H1 (cell line): ENCODE measurements around the gene ZNF45. TPM values are rescaled to one million over a fixed set of nuclear protein-coding genes. Genes with fewer than 3 reads are reported as not detected.

Source experiments
- CTCF ChIA-PET: fragments of 300-600 bp; sonication (Branson Sonifier 250); formaldehyde crosslinking; loops from one replicate; lab custom pipeline; 2021; ENCODE audit not compliant: partially characterized antibody; lab: Charles Lee
- POLR2A ChIA-PET: fragments of 300-600 bp; sonication (Branson Sonifier 250); formaldehyde crosslinking; loops from one replicate; lab custom pipeline; 2021; ENCODE audit warnings: inconsistent platforms; ENCODE audit not compliant: partially characterized antibody; lab: Charles Lee
- DNase-seq, 2 experiments: peaks; one replicate each; pipeline versions ENCODE4 v3.0.0 to v3.0.0-alpha.2; 2010 to 2022; ENCODE audit warnings: low spot score in 2 of 2, low read depth in 1 of 2, mixed read lengths in 1 of 2
- FAIRE-seq: peaks from 2 replicates; lab custom pipeline; 2011; peaks lifted over from hg19 to GRCh38; lab: Jason Lieb, UNC
- H2AFZ ChIP-seq: 2 replicates; pipeline ENCODE4 v1.8.1; 2012; ENCODE audit warnings: low read length, inconsistent platforms
- H2AK5ac ChIP-seq: 2 replicates; pipeline ENCODE4 v1.6.1; 2013; ENCODE audit warnings: low read depth, low read length
- H2BK120ac ChIP-seq: replicated peaks from 2 replicates; pipeline ENCODE3; 2013; ENCODE audit warnings: low read depth, low read length, inconsistent platforms
- H2BK12ac ChIP-seq: 2 replicates; pipeline ENCODE4 v1.6.1; 2013; ENCODE audit warnings: low read depth, low read length
- H2BK15ac ChIP-seq: 2 replicates; pipeline ENCODE4 v1.6.1; 2013; ENCODE audit warnings: low read length
- H2BK20ac ChIP-seq: 2 replicates; pipeline ENCODE4 v1.6.1; 2013; ENCODE audit warnings: low read length
- H2BK5ac ChIP-seq: 2 replicates; pipeline ENCODE4 v1.6.1; 2013; ENCODE audit warnings: low read depth, low read length
- H3K14ac ChIP-seq: 2 replicates; pipeline ENCODE4 v1.6.1; 2013; ENCODE audit warnings: inconsistent platforms; ENCODE audit not compliant: insufficient read length
- H3K18ac ChIP-seq: 2 replicates; pipeline ENCODE4 v1.6.1; 2013; ENCODE audit warnings: low read length; ENCODE audit errors: extremely low read depth
- H3K23ac ChIP-seq: 2 replicates; pipeline ENCODE4 v1.6.1; 2013; ENCODE audit warnings: inconsistent platforms; ENCODE audit not compliant: insufficient read length
- H3K23me2 ChIP-seq: 2 replicates; pipeline ENCODE4 v1.6.1; 2013; ENCODE audit warnings: low read depth, low read length
- H3K27ac ChIP-seq: 2 replicates; pipeline ENCODE4 v1.6.1; 2011; ENCODE audit warnings: low read depth, low read length, inconsistent platforms
- H3K27me3 ChIP-seq, 4 experiments: replicated peaks in 1 of 4; 1 replicate in 1 of 4; 2 replicates in 3 of 4; pipeline versions ENCODE4 v1.6.1 to v1.8.1; 2011 to 2013; ENCODE audit warnings: low read length in 3 of 4, mild to moderate bottlenecking in 3 of 4, inconsistent platforms in 2 of 4, mixed read lengths in 2 of 4, moderate library complexity in 1 of 4; ENCODE audit not compliant: control insufficient read depth in 3 of 4, insufficient read depth in 3 of 4; ENCODE audit errors: extremely low read depth in 1 of 4
- H3K36me3 ChIP-seq, 4 experiments: 2 replicates each; pipeline versions ENCODE4 v1.6.1 to v1.8.1; 2011 to 2013; ENCODE audit warnings: mild to moderate bottlenecking in 4 of 4, low read length in 3 of 4, moderate library complexity in 2 of 4, control low read depth in 1 of 4, inconsistent platforms in 1 of 4; ENCODE audit not compliant: insufficient read depth in 4 of 4, control insufficient read depth in 2 of 4
- H3K4ac ChIP-seq: replicated peaks from 2 replicates; pipeline ENCODE3; 2013; ENCODE audit warnings: low read length, low read depth, mixed read lengths, inconsistent platforms; ENCODE audit not compliant: insufficient read length
- H3K4me1 ChIP-seq, 4 experiments: replicated peaks in 1 of 4; 1 replicate in 1 of 4; 2 replicates in 3 of 4; pipeline versions ENCODE4 v1.6.1 to v1.8.1; 2011 to 2013; ENCODE audit warnings: low read length in 3 of 4, inconsistent platforms in 2 of 4, mixed read lengths in 1 of 4; ENCODE audit not compliant: insufficient read depth in 4 of 4, control insufficient read depth in 3 of 4
- H3K4me2 ChIP-seq, 2 experiments: 2 replicates each; pipeline versions ENCODE4 v1.6.1 to v1.8.1; 2011 to 2013; ENCODE audit warnings: low read depth in 2 of 2, low read length in 2 of 2, control low read depth in 1 of 2, inconsistent platforms in 1 of 2, mild to moderate bottlenecking in 1 of 2; ENCODE audit not compliant: insufficient read depth in 1 of 2
- H3K4me3 ChIP-seq, 4 experiments: fragments of 200-600, 300-600 bp in 1 of 4; sonication (generic), shearing (Covaris generic), sonication (Bioruptor Twin) in 1 of 4; 2 replicates each; pipeline versions ENCODE4 v1.5.1 to v1.8.1; 2011 to 2016; ENCODE audit warnings: low read length in 4 of 4, low read depth in 3 of 4, control low read depth in 2 of 4, inconsistent platforms in 2 of 4, mild to moderate bottlenecking in 2 of 4, mixed read lengths in 1 of 4, moderate library complexity in 1 of 4; ENCODE audit not compliant: insufficient read depth in 2 of 4; ENCODE audit errors: extremely low read depth in 1 of 4
- H3K56ac ChIP-seq: replicated peaks from 2 replicates; pipeline ENCODE3; 2013; ENCODE audit warnings: low read depth, mild to moderate bottlenecking, mixed read lengths, low read length, inconsistent platforms; ENCODE audit not compliant: insufficient read length
- H3K79me1 ChIP-seq: 2 replicates; pipeline ENCODE4 v1.6.1; 2013; ENCODE audit warnings: low read depth, low read length, control low read depth
- H3K79me2 ChIP-seq, 2 experiments: 2 replicates each; pipeline versions ENCODE4 v1.6.1 to v1.8.1; 2012 to 2013; ENCODE audit warnings: low read length in 2 of 2, mild to moderate bottlenecking in 2 of 2, inconsistent platforms in 1 of 2; ENCODE audit not compliant: insufficient read depth in 2 of 2, control insufficient read depth in 1 of 2
- H3K9ac ChIP-seq, 4 experiments: replicated peaks in 1 of 4; 1 replicate in 1 of 4; 2 replicates in 3 of 4; pipeline versions ENCODE4 v1.6.1 to v1.8.1; 2011 to 2013; ENCODE audit warnings: low read depth in 3 of 4, low read length in 3 of 4, control low read depth in 2 of 4, mild to moderate bottlenecking in 2 of 4, moderate library complexity in 2 of 4, inconsistent platforms in 1 of 4; ENCODE audit errors: extremely low read depth in 1 of 4
- H3K9me3 ChIP-seq, 2 experiments: 2 replicates each; pipeline versions ENCODE4 v1.6.1 to v1.8.1; 2012 to 2013; ENCODE audit warnings: mild to moderate bottlenecking in 2 of 2, moderate library complexity in 2 of 2, control low read depth in 1 of 2, inconsistent platforms in 1 of 2, low read depth in 1 of 2, low read length in 1 of 2, mixed read lengths in 1 of 2; ENCODE audit not compliant: insufficient read depth in 2 of 2
- H4K20me1 ChIP-seq, 2 experiments: replicated peaks in 1 of 2; 2 replicates each; pipeline versions ENCODE3 to v1.8.1; 2011 to 2013; ENCODE audit warnings: inconsistent platforms in 2 of 2, low read length in 2 of 2, mild to moderate bottlenecking in 1 of 2; ENCODE audit not compliant: insufficient read depth in 2 of 2, control insufficient read depth in 1 of 2
- H4K5ac ChIP-seq: 2 replicates; pipeline ENCODE4 v1.6.1; 2013; ENCODE audit warnings: low read length, low read depth, mixed read lengths, inconsistent platforms; ENCODE audit not compliant: insufficient read length
- H4K8ac ChIP-seq: 2 replicates; pipeline ENCODE4 v1.8.0; 2013; ENCODE audit warnings: mild to moderate bottlenecking, moderate library complexity, low read length, inconsistent platforms; ENCODE audit not compliant: insufficient read depth; ENCODE audit errors: extremely low read depth
- H4K91ac ChIP-seq: replicated peaks from 2 replicates; pipeline ENCODE3; 2013; ENCODE audit warnings: low read length, mixed read lengths, inconsistent platforms; ENCODE audit not compliant: insufficient read length
- ATF2 ChIP-seq: IDR thresholded peaks from 2 replicates; pipeline ENCODE4 v1.6.1; 2012; ENCODE audit warnings: low read length, inconsistent platforms
- CBX5 ChIP-seq: fragments of 300-800, 300-1000 bp; sonication (generic); IDR thresholded peaks from 2 replicates; pipeline ENCODE4 v1.7.1; 2016; ENCODE audit warnings: antibody characterized with exemption, low read length, low read depth
- KDM5A ChIP-seq: fragments of 200-600 bp; IDR thresholded peaks from 2 replicates; pipeline ENCODE4 v1.7.1; 2012; ENCODE audit warnings: mild to moderate bottlenecking, low read length, inconsistent platforms, mixed read lengths
- PHF8 ChIP-seq: fragments of 200-600 bp; sonication (generic); conservative IDR thresholded peaks from 2 replicates; pipeline ENCODE4 v1.7.1; 2012; ENCODE audit warnings: low read depth, mild to moderate bottlenecking, inconsistent platforms, low read length, moderate library complexity
- POLR2AphosphoS5 ChIP-seq: IDR thresholded peaks from 2 replicates; pipeline ENCODE4 v1.6.1; 2011; ENCODE audit warnings: low read depth, low read length
- SIX5 ChIP-seq: IDR thresholded peaks from 2 replicates; pipeline ENCODE4 v1.6.1; 2011; ENCODE audit warnings: mild to moderate bottlenecking, low read depth, low read length
- SP2 ChIP-seq: IDR thresholded peaks from 2 replicates; pipeline ENCODE4 v1.6.1; 2012; ENCODE audit warnings: mild to moderate bottlenecking, low read length, inconsistent platforms
- SP4 ChIP-seq: IDR thresholded peaks from 2 replicates; pipeline ENCODE4 v1.6.1; 2012; ENCODE audit warnings: low read length, inconsistent platforms
- SUZ12 ChIP-seq: fragments of 200-600 bp; sonication (generic); IDR thresholded peaks from 2 replicates; pipeline ENCODE4 v1.6.1; 2012; ENCODE audit warnings: mild to moderate bottlenecking, inconsistent platforms, low read length, moderate library complexity, mixed read lengths
- WGBS, 2 experiments: shearing (Covaris generic) in 1 of 2; methylation state at CpG; one replicate each; pipeline versions ENCODE4 v1.1.6 to v1.1.7; 2013 to 2015; ENCODE audit warnings: low lambda C conversion rate in 2 of 2, mixed read lengths in 2 of 2, inconsistent platforms in 1 of 2, low coverage in 1 of 2, missing lambda C conversion rate in 1 of 2; ENCODE audit not compliant: insufficient replicate concordance in 2 of 2, insufficient coverage in 1 of 2, insufficient read length in 1 of 2; ENCODE audit errors: extremely low coverage in 1 of 2, missing lambda C conversion rate in 1 of 2; 5-methylcytosine and 5-hydroxymethylcytosine counted together
- polyA plus RNA-seq, 7 experiments: library from polyadenylated mRNA; depleted of rRNA in 3 of 7; stranded (reverse) in 5 of 7; unstranded in 2 of 7; fragments of >200 nt in 5 of 7; fragments of 200-250 nt in 2 of 7; gene quantifications; 1 replicate in 5 of 7; 2 replicates in 1 of 7; 4 replicates in 1 of 7; pipeline versions ENCODE4 v1.2.1 to v1.2.3, GENCODE V29; 2011 to 2013; ENCODE audit warnings: missing spikeins in 2 of 7, mixed read lengths in 2 of 7
- total RNA-seq: library from RNA; stranded (reverse); fragmentation: NEBNext Ultra II Directional; extraction: Animal tissue kit (Norgen Biotek cat#: 25700); gene quantifications from 2 replicates; pipeline ENCODE4 v1.2.1, GENCODE V29; 2021

Gene ZNF45
- total and polyA plus RNA-seq, 2 of the 8 experiments (the other 6 are each of a cell fraction or from before 2014, with no cell fraction given) = 4.6 to 16.2 TPM

- Histone ChIP-seq H3K27me3 (no peaks in the 10 kb centered on the region), H3K4me3 (no peak overlapping the region), H3K79me2 (0 out of 4 replicates have a peak, but pooled peaks cover 0 to under 1% of the 10 kb centered on the region in 2 experiments), H3K4ac (no peak overlapping the region), H3K27ac (no peak overlapping the region), H2AFZ (no peak overlapping the region), H2BK12ac (no peak overlapping the region), H4K5ac (no peak overlapping the region), H2BK15ac (no peak overlapping the region), H2AK5ac (no peak overlapping the region), H3K4me2 (no peak overlapping the region), H3K56ac (no peak overlapping the region), H4K8ac (no peak overlapping the region), H3K36me3 (peaks cover 5 to 43% (median 30%) of the 10 kb centered on the region in 4 experiments; a peak in 7 of 8 replicates), H3K9me3 (no peaks in the 10 kb centered on the region), H3K23ac (no peak overlapping the region), H4K91ac (no peak overlapping the region), H2BK5ac (no peak overlapping the region), H4K20me1 (no peaks in the 10 kb centered on the region), H3K14ac (no peak overlapping the region), H3K79me1 (no peaks in the 10 kb centered on the region), H3K9ac (no peak overlapping the region), H2BK20ac (no peak overlapping the region), H2BK120ac (no peak overlapping the region), H3K4me1 (no peaks in the 10 kb centered on the region; a peak in 1 of 7 replicates), H3K18ac (no peak overlapping the region), H3K23me2 (no peaks in the 10 kb centered on the region)
- TF ChIP-seq SUZ12 = no peak
- no peak for TF ChIP-seq SIX5
- TF ChIP-seq CBX5 = no peak
- no peak for TF ChIP-seq PHF8
- TF ChIP-seq ATF2 = no peak
- TF ChIP-seq POLR2AphosphoS5 = no peak
- no peak for TF ChIP-seq KDM5A
- no peak for TF ChIP-seq SP4
- no peak for TF ChIP-seq SP2
- 92% methylated on average over 5 of the region's 5 CpGs; no CpG with 5 or more reads in 1 of the 2 experiments for WGBS, 2 experiments
- FAIRE-seq = no peak
- ChIA-PET CTCF (no interaction called here), POLR2A (no interaction called here)
- DNase-seq = no peak
These were observed 6.3 kb downstream of the ZNF45 start for GRCh38 chr19:43928820-43929219.
